ENCODE data around the gene XRCC3. TPM values are rescaled to one million over a fixed set of nuclear protein-coding genes. Genes with fewer than 3 reads are reported as not detected.

Gene XRCC3
- polyA plus RNA-seq, 1 donor: 14.7 TPM

DNA sequence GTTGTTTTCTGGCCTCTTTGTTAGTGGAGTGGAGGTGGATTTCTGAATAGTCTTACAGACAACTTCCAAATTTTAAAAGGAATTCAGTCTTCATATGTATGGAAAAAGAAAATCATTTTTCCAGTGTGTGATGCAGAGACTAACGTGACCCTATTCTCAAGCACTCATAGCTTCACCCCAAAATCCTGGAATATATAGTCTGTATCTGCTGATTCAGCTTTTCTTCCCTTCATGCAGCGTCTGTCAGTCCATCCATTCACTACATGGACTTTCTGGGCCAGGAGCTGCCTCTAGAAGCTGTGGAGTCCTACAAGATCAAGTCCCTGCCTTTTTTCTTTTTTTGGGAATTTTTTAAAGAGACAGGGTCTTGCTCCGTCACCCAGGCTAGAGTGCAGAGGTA is 62.4 kb downstream of the XRCC3 start:
- 50% methylated on average over 1 of the region's 3 CpGs for WGBS (ENCODE audit: insufficient coverage, low lambda C conversion rate)
- H3K9me3 ChIP-seq (ENCODE audit: control insufficient read depth, low read depth, low read length): no peaks in the 10 kb centered on the region
- H3K4me3 ChIP-seq (ENCODE audit: low read length): no peak overlapping the region
- no peak overlapping the region for H3K27ac ChIP-seq (ENCODE audit: low read length)
- no peak for DNase-seq
- peaks cover 40% of the 10 kb centered on the region for H3K36me3 ChIP-seq (ENCODE audit: control insufficient read depth, insufficient read depth, low read length)
- H3K4me1 ChIP-seq (ENCODE audit: control insufficient read depth, insufficient read depth, low read length): no peaks in the 10 kb centered on the region
- H3K27me3 ChIP-seq (ENCODE audit: control insufficient read depth, insufficient read depth, low read length): no peaks in the 10 kb centered on the region

DNA sequence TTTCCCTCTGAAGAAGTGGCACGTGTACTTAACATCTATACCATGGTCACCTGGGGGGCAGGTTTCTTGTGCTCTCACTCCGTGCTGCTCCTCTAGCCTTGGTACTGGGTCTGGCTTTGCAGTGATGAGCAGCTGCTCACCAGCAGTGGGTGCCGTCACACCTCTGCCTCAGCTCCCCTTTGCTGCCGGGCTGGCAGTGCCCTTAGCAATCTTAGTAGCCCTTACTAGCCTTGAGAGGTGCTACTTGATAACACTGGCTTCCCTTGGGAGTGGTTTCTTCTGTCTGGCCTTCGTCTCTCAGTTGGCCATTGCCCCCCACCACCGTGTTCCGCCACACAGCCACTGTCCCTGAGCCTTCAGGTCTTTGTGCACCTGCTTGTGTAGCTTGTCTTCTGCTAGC is 63.7 kb downstream of the XRCC3 start:
- Histone ChIP-seq H3K4me3 (ENCODE audit: low read length) (no peak overlapping the region), H3K36me3 (ENCODE audit: control insufficient read depth, insufficient read depth, low read length) (peaks cover 29% of the 10 kb centered on the region), H3K27me3 (ENCODE audit: control insufficient read depth, insufficient read depth, low read length) (no peaks in the 10 kb centered on the region), H3K9me3 (ENCODE audit: control insufficient read depth, low read depth, low read length) (no peaks in the 10 kb centered on the region), H3K27ac (ENCODE audit: low read length) (no peak overlapping the region), H3K4me1 (ENCODE audit: control insufficient read depth, insufficient read depth, low read length) (no peaks in the 10 kb centered on the region)
- no CpG with 5 or more reads among the region's 7 CpGs for WGBS (ENCODE audit: insufficient coverage, low lambda C conversion rate)
- DNase-seq: no peak

DNA sequence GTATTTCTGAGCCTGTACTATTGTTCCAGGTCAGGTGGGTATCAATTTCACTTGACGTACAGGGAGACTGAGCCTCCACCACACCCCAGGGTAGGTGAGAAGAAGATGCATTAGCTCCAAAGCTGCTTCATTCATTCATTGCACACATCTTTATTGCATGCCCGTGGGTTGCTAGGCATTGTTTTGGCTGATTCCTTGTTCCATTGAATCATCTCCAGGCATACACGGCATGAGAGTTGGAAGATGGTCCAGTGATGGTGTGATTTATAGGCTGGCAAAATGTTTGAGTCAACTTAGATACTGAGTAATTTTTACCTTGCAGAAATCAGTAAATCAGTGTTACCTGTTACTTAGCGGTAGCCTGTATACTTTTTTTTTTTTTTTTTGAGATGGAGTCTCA is 65.0 kb downstream of the XRCC3 start:
- no CpG with 5 or more reads among the region's 4 CpGs for WGBS (ENCODE audit: insufficient coverage, low lambda C conversion rate)
- Histone ChIP-seq H3K27me3 (ENCODE audit: control insufficient read depth, insufficient read depth, low read length) (no peaks in the 10 kb centered on the region), H3K27ac (ENCODE audit: low read length) (no peak overlapping the region), H3K4me3 (ENCODE audit: low read length) (no peak overlapping the region), H3K4me1 (ENCODE audit: control insufficient read depth, insufficient read depth, low read length) (no peaks in the 10 kb centered on the region), H3K36me3 (ENCODE audit: control insufficient read depth, insufficient read depth, low read length) (peaks cover 16% of the 10 kb centered on the region), H3K9me3 (ENCODE audit: control insufficient read depth, low read depth, low read length) (no peaks in the 10 kb centered on the region)
- no peak for DNase-seq

DNA sequence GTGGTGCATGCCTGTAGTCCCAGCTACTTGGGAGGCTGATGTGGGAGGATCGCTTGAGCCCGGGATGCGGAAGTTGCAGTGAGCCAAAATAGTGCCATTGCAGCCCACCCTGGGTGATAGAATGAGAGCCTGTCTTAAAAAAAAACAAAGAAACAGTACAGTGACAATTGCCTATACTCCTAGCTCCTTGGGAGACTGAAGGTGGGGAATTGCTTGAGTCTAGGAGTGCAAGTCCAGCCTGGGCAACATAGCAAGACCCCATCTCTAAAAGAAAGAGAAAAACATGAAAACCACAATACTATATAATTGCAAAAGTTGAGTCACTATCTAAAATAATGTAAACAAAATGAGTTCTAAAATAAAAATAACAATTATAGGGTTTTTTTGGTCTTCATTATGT is 66.2 kb downstream of the XRCC3 start:
- H3K4me1 ChIP-seq (ENCODE audit: control insufficient read depth, insufficient read depth, low read length): no peaks in the 10 kb centered on the region
- no peaks in the 10 kb centered on the region for H3K9me3 ChIP-seq (ENCODE audit: control insufficient read depth, low read depth, low read length)
- no peak overlapping the region for H3K4me3 ChIP-seq (ENCODE audit: low read length)
- H3K27ac ChIP-seq (ENCODE audit: low read length): no peak overlapping the region
- DNase-seq: no peak
- H3K27me3 ChIP-seq (ENCODE audit: control insufficient read depth, insufficient read depth, low read length): no peaks in the 10 kb centered on the region
- peaks cover 7% of the 10 kb centered on the region for H3K36me3 ChIP-seq (ENCODE audit: control insufficient read depth, insufficient read depth, low read length)
- WGBS (ENCODE audit: insufficient coverage, low lambda C conversion rate): no CpG with 5 or more reads among the region's 3 CpGs

Other genes starting within 250 kb of the XRCC3 start
- gene CKB, start 192.6 kb downstream of the XRCC3 start, polyA plus RNA-seq: 326 TPM
- gene TRMT61A, start 186.3 kb downstream of the XRCC3 start, polyA plus RNA-seq: 8.5 TPM
- 22.5 TPM for gene BAG5, start 152.8 kb downstream of the XRCC3 start, polyA plus RNA-seq
- 45.6 TPM for gene COA8, start 152.5 kb downstream of the XRCC3 start, polyA plus RNA-seq
- 115 TPM for gene KLC1, start 86.2 kb downstream of the XRCC3 start, polyA plus RNA-seq
- gene ZFYVE21, start 359 bp upstream of the XRCC3 start, polyA plus RNA-seq: 60.5 TPM
- 29.7 TPM for gene PPP1R13B, start 132.1 kb upstream of the XRCC3 start, polyA plus RNA-seq
- 0.46 TPM for gene TDRD9, start 213.0 kb upstream of the XRCC3 start, polyA plus RNA-seq
- not detected for gene RD3L, start 227.1 kb upstream of the XRCC3 start, polyA plus RNA-seq